Activated naive CD8-positive, alpha-beta T cell treated with anti-CD3 and anti-CD28 coated beads, Interleukin-2, amount 50 U/mL, for 24 hours (primary cell): Measurements from ENCODE around the gene ZFAND5.

Experiments used
- ATAC-seq: fragments of 150-1000 bp; cut with Tn5 transposase; one replicate; pipeline ENCODE4 v1.10.0; 2021
- DNase-seq: peaks from one replicate; pipeline ENCODE4 v3.0.0; 2021
- H3K27ac Mint-ChIP-seq: one replicate; pipeline ENCODE4 v1.8.0; 2021; ENCODE audit warnings: mild to moderate bottlenecking, mixed read lengths
- H3K27me3 Mint-ChIP-seq: one replicate; pipeline ENCODE4 v1.8.0; 2021; ENCODE audit warnings: mixed read lengths
- H3K36me3 Mint-ChIP-seq: one replicate; pipeline ENCODE4 v1.8.0; 2021; ENCODE audit warnings: low read depth, mixed read lengths
- H3K4me1 Mint-ChIP-seq: one replicate; pipeline ENCODE4 v1.8.0; 2021; ENCODE audit warnings: mixed read lengths
- H3K4me3 Mint-ChIP-seq: one replicate; pipeline ENCODE4 v1.8.0; 2021; ENCODE audit warnings: mild to moderate bottlenecking, moderate library complexity, mixed read lengths
- H3K9me3 Mint-ChIP-seq: one replicate; pipeline ENCODE4 v1.8.0; 2021; ENCODE audit warnings: mixed read lengths

The ZFAND5 gene

GRCh38 chr9:72364679-72365524 lies at the start of gene ZFAND5:
TSS of gene ZFAND5 (minus strand) at chr9:72365208. CDS start at chr9:72360778, 4,430 bp downstream.
- peaks cover 39% of the 10 kb centered on the region for H3K4me1 Mint-ChIP-seq
- DNase-seq: peak; percentile 95
- peaks cover 29% of the 10 kb centered on the region for H3K36me3 Mint-ChIP-seq
- H3K9me3 Mint-ChIP-seq: no peaks in the 10 kb centered on the region
- peak within 1 kb of the TSS; percentile 85 for H3K4me3 Mint-ChIP-seq
- ATAC-seq: peak; percentile 87
- H3K27me3 Mint-ChIP-seq: no peaks in the 10 kb centered on the region
- H3K27ac Mint-ChIP-seq: peak within 1 kb of the TSS; percentile 98

GRCh38 chr9:72412483-72413040 lies 47.6 kb upstream of the ZFAND5 start:
- Mint-ChIP-seq H3K27ac (no peak overlapping the region), H3K36me3 (no peaks in the 10 kb centered on the region), H3K4me1 (no peaks in the 10 kb centered on the region), H3K9me3 (no peaks in the 10 kb centered on the region), H3K27me3 (no peaks in the 10 kb centered on the region), H3K4me3 (no peak overlapping the region)
- no peak for ATAC-seq
- no peak for DNase-seq

DNA sequence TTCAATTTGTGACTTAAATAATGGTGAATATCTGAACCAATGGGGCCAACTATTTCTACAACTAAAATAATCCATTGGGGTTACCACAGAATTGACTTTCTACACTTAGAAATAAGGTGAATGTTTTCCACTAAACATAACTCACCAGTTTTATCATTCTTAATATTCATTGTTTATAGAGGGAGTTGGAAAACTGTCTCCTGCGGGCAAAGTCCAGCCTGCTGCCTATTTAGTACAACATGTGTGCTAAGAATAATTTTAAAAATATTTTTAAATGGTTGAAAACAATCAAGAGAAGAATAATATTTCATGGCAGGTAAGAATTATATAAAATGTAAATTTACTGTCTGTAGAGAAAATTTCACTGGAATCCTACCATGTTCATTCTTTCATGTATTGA lies 45.2 kb upstream of the ZFAND5 start:
- no peak for DNase-seq
- Mint-ChIP-seq H3K9me3 (no peaks in the 10 kb centered on the region), H3K4me3 (no peak overlapping the region), H3K27me3 (no peaks in the 10 kb centered on the region), H3K36me3 (no peaks in the 10 kb centered on the region), H3K4me1 (no peaks in the 10 kb centered on the region), H3K27ac (no peak overlapping the region)
- no peak for ATAC-seq

DNA sequence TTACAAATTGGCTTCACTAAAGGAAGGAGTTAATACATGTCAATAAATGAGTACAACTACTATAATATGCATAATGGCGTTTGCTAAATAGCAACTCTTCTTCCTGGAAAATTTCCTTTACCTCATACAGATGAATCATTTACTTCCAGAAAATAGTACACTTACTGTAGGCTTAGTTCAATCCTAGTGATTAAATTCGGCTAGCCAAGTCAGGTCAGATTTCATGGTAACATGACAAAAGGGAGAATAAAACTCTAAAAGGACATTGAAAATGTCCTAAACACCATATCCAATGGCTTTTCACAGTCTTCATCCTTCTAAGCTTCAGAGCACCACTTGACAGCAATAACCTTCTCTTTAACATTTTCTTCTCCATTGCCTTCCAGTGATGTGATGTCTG lies 42.1 kb upstream of the ZFAND5 start:
- H3K4me1 Mint-ChIP-seq: no peaks in the 10 kb centered on the region
- no peak for DNase-seq
- no peak overlapping the region for H3K27ac Mint-ChIP-seq
- H3K9me3 Mint-ChIP-seq: no peaks in the 10 kb centered on the region
- no peaks in the 10 kb centered on the region for H3K36me3 Mint-ChIP-seq
- no peak overlapping the region for H3K4me3 Mint-ChIP-seq
- H3K27me3 Mint-ChIP-seq: no peaks in the 10 kb centered on the region
- ATAC-seq: no peak

DNA sequence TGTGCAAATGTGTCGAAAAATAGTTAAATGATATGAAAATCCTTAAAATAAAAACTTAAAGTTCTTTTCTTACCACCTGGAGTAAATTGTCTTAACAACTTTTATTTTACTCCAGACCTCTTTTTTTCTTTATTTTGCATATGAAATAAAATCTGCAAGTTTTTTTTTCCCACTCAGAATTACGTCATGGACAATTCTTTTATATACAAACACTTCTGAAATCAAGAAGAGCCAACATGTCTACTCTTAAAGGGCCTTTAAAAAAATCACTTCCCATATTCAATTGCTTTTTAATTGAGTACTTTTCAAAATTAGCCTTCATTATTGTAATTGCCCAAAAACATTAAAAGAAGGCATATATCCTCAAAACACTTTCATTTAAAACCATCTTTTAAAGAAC lies 37.7 kb upstream of the ZFAND5 start:
- H3K36me3 Mint-ChIP-seq: no peaks in the 10 kb centered on the region
- no peak for DNase-seq
- no peak overlapping the region for H3K4me3 Mint-ChIP-seq
- H3K27ac Mint-ChIP-seq: no peak overlapping the region
- no peaks in the 10 kb centered on the region for H3K9me3 Mint-ChIP-seq
- no peaks in the 10 kb centered on the region for H3K27me3 Mint-ChIP-seq
- ATAC-seq: no peak
- H3K4me1 Mint-ChIP-seq: no peaks in the 10 kb centered on the region

DNA sequence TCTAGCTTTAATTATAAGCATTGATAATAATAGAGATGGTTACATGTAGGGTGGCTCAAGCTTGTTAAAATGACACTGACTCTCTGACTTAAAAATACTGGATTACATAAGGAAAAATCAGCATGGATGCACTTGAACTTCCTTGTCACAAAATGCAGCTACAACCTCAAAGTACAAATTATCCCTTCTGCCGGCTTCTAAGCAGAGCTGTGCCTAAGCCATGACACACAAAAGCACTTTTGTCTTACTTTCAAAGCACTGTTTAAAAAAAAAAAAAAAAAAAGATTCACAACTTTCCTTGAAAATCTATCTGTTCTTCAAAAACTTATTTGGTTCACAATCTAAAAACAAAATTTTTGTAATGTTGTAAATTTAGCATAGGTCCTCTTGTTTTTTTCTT lies 36.4 kb upstream of the ZFAND5 start:
- DNase-seq (no peak), ATAC-seq (no peak)
- H3K4me3 Mint-ChIP-seq: no peak overlapping the region
- H3K36me3 Mint-ChIP-seq: no peaks in the 10 kb centered on the region
- no peak overlapping the region for H3K27ac Mint-ChIP-seq
- no peaks in the 10 kb centered on the region for H3K4me1 Mint-ChIP-seq
- no peaks in the 10 kb centered on the region for H3K9me3 Mint-ChIP-seq
- no peaks in the 10 kb centered on the region for H3K27me3 Mint-ChIP-seq

DNA sequence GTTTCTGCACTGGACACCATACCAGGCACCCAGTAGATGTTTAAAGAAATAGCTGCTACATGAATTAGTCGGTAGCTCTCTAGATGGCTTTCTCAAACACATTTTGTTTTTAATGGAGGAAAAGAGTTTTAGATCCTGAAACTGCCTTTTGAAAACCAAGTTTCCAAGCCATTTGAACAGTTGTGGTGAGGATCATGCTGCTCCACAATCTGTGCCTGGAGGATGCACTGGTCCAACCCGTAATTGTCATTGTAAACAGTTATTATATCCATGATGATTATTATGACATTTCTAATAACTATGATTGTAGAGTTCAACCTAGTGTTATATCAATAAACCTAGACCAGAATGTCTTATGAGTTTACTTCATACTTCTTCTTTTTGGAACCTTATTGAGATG lies 35.9 kb upstream of the ZFAND5 start:
- no peak overlapping the region for H3K27ac Mint-ChIP-seq
- no peaks in the 10 kb centered on the region for H3K4me1 Mint-ChIP-seq
- no peak for ATAC-seq
- no peaks in the 10 kb centered on the region for H3K27me3 Mint-ChIP-seq
- DNase-seq: no peak
- no peaks in the 10 kb centered on the region for H3K36me3 Mint-ChIP-seq
- no peak overlapping the region for H3K4me3 Mint-ChIP-seq
- no peaks in the 10 kb centered on the region for H3K9me3 Mint-ChIP-seq

GRCh38 chr9:72399391-72399790 lies 34.4 kb upstream of the ZFAND5 start:
- DNase-seq: no peak
- Mint-ChIP-seq H3K9me3 (no peaks in the 10 kb centered on the region), H3K4me1 (no peaks in the 10 kb centered on the region), H3K27ac (no peak overlapping the region), H3K36me3 (no peaks in the 10 kb centered on the region), H3K27me3 (no peaks in the 10 kb centered on the region), H3K4me3 (no peak overlapping the region)
- ATAC-seq: no peak

DNA sequence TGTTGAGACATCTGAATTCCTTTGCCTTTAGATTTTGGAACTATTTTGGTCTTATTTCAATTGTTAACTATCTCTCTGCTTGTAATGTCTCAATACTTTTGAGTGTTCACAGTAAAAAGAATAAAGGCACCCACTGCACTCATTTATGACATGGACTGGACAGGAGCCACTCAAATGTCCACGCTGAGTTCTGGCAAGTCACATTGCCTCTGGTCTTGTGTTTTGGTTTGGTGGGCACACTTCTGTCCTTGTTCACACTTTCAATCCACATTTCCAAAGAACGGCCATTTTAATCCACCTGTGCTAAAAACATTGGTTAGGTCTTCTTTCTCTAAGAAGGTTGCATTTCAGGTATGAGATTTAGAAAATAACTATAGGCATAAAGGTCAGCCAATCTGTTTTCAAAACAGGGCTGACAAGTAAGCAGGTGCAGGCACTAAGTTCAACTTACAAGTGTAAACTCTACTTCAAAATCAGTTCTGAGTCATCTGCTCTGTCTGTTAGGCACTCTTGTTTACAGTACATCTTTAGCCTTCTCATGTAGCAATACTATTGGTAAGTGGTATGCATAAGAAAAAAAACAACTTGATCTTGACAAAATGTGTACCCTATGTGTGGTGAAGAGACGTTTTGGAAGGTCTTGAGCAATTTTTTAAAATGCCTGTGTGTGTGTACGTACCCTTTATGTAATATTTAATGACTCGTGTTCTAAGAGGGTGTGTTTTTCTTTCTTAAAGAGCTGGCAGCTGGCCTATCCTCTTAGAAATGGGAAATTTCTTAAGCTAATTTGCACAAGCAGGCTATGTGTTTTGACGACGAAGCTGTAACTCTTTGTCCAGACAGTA lies 31.5 kb upstream of the ZFAND5 start:
- Mint-ChIP-seq H3K9me3 (no peaks in the 10 kb centered on the region), H3K4me1 (no peaks in the 10 kb centered on the region), H3K4me3 (no peak overlapping the region), H3K27me3 (peaks cover 5% of the 10 kb centered on the region), H3K27ac (no peak overlapping the region), H3K36me3 (no peaks in the 10 kb centered on the region)
- DNase-seq (no peak), ATAC-seq (no peak)

DNA sequence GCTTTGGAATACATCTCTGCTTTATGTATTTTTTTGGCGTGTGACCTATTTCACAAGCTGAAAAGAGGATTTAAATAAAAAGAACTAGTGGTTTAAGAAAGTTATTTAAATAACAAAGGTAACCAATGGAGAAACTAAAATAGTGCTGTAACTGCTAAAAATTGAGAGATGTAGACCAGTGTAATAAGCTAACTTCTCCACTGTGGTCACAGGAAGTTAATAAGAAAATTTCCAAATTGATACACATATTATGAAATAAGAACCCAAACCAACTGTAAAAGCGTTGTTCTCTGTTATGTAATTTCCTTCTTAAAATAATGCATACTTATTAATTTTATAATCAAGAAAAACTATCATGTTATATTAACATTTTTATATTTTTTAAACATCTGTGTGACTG lies 29.1 kb upstream of the ZFAND5 start:
- H3K4me1 Mint-ChIP-seq: peaks cover 5% of the 10 kb centered on the region
- peaks cover 2% of the 10 kb centered on the region for H3K36me3 Mint-ChIP-seq
- no peak overlapping the region for H3K27ac Mint-ChIP-seq
- DNase-seq: no peak
- H3K4me3 Mint-ChIP-seq: no peak overlapping the region
- no peaks in the 10 kb centered on the region for H3K9me3 Mint-ChIP-seq
- H3K27me3 Mint-ChIP-seq: peaks cover 6% of the 10 kb centered on the region
- ATAC-seq: no peak

GRCh38 chr9:72390907-72391306 lies 25.9 kb upstream of the ZFAND5 start:
- Mint-ChIP-seq H3K27ac (no peak overlapping the region), H3K4me1 (peaks cover 14% of the 10 kb centered on the region), H3K27me3 (peaks cover 6% of the 10 kb centered on the region), H3K36me3 (peaks cover 2% of the 10 kb centered on the region), H3K9me3 (no peaks in the 10 kb centered on the region), H3K4me3 (no peak overlapping the region)
- DNase-seq (no peak), ATAC-seq (no peak)

DNA sequence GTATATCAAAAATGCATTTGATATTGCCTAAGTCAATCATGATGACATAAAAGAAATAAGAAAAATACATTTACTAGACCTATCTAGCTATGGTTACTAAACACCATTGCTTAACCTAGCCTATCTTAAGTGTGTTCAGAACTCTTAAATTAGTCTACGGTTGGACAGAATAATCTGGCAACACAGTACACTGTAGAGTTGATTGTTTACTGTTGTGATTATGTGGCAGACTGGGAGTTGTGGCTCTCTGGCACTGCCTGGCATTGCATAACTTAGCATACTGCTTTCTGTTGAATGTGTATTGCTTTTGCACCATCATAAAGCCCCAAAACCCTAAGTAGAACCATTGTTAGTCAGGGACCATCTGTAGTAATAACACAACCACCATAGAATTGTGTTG lies 21.2 kb upstream of the ZFAND5 start:
- H3K4me3 Mint-ChIP-seq: no peak overlapping the region
- ATAC-seq: no peak
- H3K9me3 Mint-ChIP-seq: no peaks in the 10 kb centered on the region
- peaks cover 2% of the 10 kb centered on the region for H3K36me3 Mint-ChIP-seq
- DNase-seq: no peak
- H3K4me1 Mint-ChIP-seq: peaks cover 14% of the 10 kb centered on the region
- H3K27ac Mint-ChIP-seq: no peak overlapping the region
- peaks cover 2% of the 10 kb centered on the region for H3K27me3 Mint-ChIP-seq

GRCh38 chr9:72384710-72385485 lies 19.9 kb upstream of the ZFAND5 start:
- no peak for DNase-seq
- Mint-ChIP-seq H3K27me3 (peaks cover 2% of the 10 kb centered on the region), H3K27ac (no peak overlapping the region), H3K4me3 (no peak overlapping the region), H3K9me3 (no peaks in the 10 kb centered on the region), H3K4me1 (peaks cover 14% of the 10 kb centered on the region), H3K36me3 (peaks cover 2% of the 10 kb centered on the region)
- ATAC-seq: no peak

GRCh38 chr9:72383978-72384709 lies 19.1 kb upstream of the ZFAND5 start:
- H3K27me3 Mint-ChIP-seq: no peaks in the 10 kb centered on the region
- no peak overlapping the region for H3K27ac Mint-ChIP-seq
- DNase-seq: no peak
- no peaks in the 10 kb centered on the region for H3K36me3 Mint-ChIP-seq
- peaks cover 10% of the 10 kb centered on the region for H3K4me1 Mint-ChIP-seq
- ATAC-seq: no peak
- no peaks in the 10 kb centered on the region for H3K9me3 Mint-ChIP-seq
- H3K4me3 Mint-ChIP-seq: no peak overlapping the region
